ENCODE results near the gene CNOT8.
A peak's percentile ranks its signal among the peaks of the same experiment; 100 is the strongest.

CNOT8 gene

DNA sequence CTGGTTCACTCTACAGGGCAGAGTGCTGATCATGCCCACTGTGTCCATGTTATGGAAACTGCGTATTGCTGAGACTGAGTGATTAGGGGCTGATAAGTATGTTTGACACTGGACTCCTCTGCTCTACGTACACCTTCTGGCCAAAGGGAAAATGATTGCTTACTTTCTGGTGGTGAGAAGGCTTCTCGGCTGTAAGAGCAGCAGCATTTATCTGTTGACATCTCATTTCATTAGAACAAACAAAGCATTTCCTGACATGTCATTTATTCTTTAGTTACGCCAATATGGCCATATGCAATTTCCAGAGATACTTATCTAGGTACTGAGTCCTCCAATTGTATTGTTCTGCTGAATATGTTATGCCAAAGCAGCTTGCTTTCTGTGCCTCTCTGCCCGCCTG, 13.6 kb upstream of the CNOT8 start:
- H3K4me3 ChIP-seq (ENCODE audit: low read depth, low read length) = peak overlapping the region; percentile 34
- TF ChIP-seq, protein P1, sequence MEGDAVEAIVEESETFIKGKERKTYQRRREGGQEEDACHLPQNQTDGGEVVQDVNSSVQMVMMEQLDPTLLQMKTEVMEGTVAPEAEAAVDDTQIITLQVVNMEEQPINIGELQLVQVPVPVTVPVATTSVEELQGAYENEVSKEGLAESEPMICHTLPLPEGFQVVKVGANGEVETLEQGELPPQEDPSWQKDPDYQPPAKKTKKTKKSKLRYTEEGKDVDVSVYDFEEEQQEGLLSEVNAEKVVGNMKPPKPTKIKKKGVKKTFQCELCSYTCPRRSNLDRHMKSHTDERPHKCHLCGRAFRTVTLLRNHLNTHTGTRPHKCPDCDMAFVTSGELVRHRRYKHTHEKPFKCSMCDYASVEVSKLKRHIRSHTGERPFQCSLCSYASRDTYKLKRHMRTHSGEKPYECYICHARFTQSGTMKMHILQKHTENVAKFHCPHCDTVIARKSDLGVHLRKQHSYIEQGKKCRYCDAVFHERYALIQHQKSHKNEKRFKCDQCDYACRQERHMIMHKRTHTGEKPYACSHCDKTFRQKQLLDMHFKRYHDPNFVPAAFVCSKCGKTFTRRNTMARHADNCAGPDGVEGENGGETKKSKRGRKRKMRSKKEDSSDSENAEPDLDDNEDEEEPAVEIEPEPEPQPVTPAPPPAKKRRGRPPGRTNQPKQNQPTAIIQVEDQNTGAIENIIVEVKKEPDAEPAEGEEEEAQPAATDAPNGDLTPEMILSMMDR (IDR thresholded peaks at IDR 0.05) = no peak
- H3K9me3 ChIP-seq (ENCODE audit: control insufficient read depth, low read length) = no peaks in the 10 kb centered on the region
- peaks cover 44% of the 10 kb centered on the region for H3K4me1 ChIP-seq
- no peak overlapping the region for H3K9ac ChIP-seq
- H3K79me2 ChIP-seq = peaks cover 29% of the 10 kb centered on the region
- H2AFZ ChIP-seq = peak overlapping the region; percentile 8
- H3K27ac ChIP-seq = peak overlapping the region; percentile 87
- H3K36me3 ChIP-seq (ENCODE audit: control insufficient read depth, insufficient read depth, low read length) = no peaks in the 10 kb centered on the region
- no peaks in the 10 kb centered on the region for H3K27me3 ChIP-seq (ENCODE audit: control insufficient read depth, insufficient read depth, low read length)
- H3K4me2 ChIP-seq (ENCODE audit: low read length) = peak overlapping the region; percentile 84

DNA sequence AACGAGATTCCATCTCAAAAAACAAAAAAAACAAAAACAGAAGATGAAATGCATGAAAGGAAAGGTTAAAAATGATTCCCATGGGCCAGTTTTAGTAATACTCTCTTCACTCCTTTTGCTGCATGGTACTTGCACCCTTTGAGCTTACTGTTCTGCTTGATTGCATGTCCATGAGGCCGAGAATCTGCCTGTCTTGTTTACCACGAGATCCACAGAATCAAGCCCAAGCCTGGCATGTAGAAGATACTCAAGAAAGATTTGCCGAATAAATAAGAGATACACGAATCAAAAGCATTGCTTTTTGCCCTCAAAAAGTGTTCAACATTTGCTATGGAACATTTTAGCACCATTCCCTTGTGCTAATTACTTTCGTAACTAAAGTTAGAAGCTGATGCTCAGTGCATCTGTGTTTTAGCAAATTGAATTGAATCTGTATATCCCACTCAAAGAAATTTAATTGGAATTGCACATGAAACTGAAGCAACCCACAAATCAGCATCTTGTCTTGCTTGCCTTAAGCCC, 9.1 kb upstream of the CNOT8 start:
- Histone ChIP-seq H3K27me3 (ENCODE audit: control insufficient read depth, insufficient read depth, low read length) (no peaks in the 10 kb centered on the region), H3K79me2 (peaks cover 26% of the 10 kb centered on the region), H3K4me3 (ENCODE audit: low read depth, low read length) (peak overlapping the region; percentile 94), H3K4me1 (peaks cover 36% of the 10 kb centered on the region), H3K36me3 (ENCODE audit: control insufficient read depth, insufficient read depth, low read length) (no peaks in the 10 kb centered on the region), H3K9ac (peak overlapping the region; percentile 9), H2AFZ (no peak overlapping the region), H3K27ac (peak overlapping the region; percentile 87), H3K4me2 (ENCODE audit: low read length) (peak overlapping the region; percentile 83), H3K9me3 (ENCODE audit: control insufficient read depth, low read length) (no peaks in the 10 kb centered on the region)
- TF ChIP-seq, protein P1 (IDR thresholded peaks at IDR 0.05) = no peak

DNA sequence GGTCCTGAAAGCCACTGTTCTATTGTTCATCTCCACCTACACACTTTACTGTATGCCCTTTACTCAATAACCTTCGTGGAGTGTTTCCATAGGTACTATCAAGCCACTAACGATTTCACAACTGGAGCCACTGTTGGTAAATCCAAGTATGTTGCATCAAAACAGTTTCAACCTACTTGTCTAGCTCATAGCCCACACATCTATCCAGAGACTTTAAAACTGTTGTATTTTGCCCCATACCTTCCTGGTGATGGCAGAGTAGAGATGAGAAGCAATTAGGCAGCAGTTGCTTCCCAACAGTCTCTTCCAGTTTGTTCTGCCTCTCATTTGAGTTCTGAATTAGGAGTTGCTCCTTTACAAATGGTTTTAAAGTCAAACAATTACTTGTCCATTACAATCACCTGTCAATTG, 8.6 kb upstream of the CNOT8 start:
- H3K9me3 ChIP-seq (ENCODE audit: control insufficient read depth, low read length) = no peaks in the 10 kb centered on the region
- H3K79me2 ChIP-seq = peaks cover 26% of the 10 kb centered on the region
- H3K4me1 ChIP-seq = peaks cover 34% of the 10 kb centered on the region
- peak overlapping the region; percentile 9 for H3K9ac ChIP-seq
- H3K27me3 ChIP-seq (ENCODE audit: control insufficient read depth, insufficient read depth, low read length) = no peaks in the 10 kb centered on the region
- peak overlapping the region; percentile 83 for H3K4me2 ChIP-seq (ENCODE audit: low read length)
- TF ChIP-seq, protein P1 (IDR thresholded peaks at IDR 0.05) = no peak
- H3K4me3 ChIP-seq (ENCODE audit: low read depth, low read length) = peak overlapping the region; percentile 94
- H3K27ac ChIP-seq = peak overlapping the region; percentile 87
- no peaks in the 10 kb centered on the region for H3K36me3 ChIP-seq (ENCODE audit: control insufficient read depth, insufficient read depth, low read length)
- peak overlapping the region; percentile 68 for H2AFZ ChIP-seq

DNA sequence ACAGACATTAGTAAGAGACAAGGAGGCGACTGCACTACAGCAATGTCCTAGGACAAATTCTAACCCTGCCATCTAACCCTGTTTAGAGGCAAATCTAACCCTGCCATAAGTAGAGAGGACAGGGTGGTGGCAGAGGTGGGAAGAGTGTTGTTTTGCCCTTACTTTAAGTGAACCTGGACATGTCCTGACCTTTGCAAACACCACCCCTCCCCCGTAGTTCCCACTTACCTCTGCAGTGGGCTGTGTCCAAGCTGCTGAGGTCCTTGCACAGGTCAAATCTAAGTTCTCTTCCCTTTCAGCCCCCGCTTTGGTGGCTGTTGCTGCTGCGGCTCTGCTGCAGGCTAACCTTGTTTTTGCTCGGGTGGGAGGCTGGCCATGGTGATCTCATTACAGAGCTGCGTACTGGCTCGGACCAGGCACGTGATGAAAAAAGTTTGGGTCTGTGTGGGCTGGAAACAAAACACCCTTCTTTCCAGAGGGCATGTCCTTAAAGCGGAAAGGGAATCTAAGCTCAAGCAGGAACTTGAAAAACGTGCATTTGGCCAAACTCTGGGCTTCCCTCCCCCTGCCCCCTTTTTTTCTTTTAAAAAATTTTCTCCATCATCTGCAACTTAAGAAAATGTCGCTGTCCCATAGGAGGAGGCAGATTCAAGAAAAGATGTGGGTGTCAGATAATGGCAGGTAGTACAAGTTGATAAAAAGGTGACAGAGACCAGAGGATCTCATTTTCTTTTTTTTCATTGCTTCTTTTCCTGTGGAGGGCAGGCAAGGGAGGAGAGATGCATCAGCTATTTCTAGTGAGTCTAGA, 8.0 kb upstream of the CNOT8 start, which contains the start of gene FAXDC2:
Gene FAXDC2 (minus strand): TSS at position 349 of the 808 bp plus-strand sequence. CDS start 12,425 bp downstream, outside the sequence.
- H3K79me2 ChIP-seq = peaks cover 26% of the 10 kb centered on the region
- H3K4me1 ChIP-seq = peaks cover 29% of the 10 kb centered on the region
- peak within 1 kb of the TSS; percentile 83 for H3K4me2 ChIP-seq (ENCODE audit: low read length)
- peak within 1 kb of the TSS; percentile 9 for H3K9ac ChIP-seq
- no peaks in the 10 kb centered on the region for H3K27me3 ChIP-seq (ENCODE audit: control insufficient read depth, insufficient read depth, low read length)
- H3K4me3 ChIP-seq (ENCODE audit: low read depth, low read length) = peak within 1 kb of the TSS; percentile 94
- no peaks in the 10 kb centered on the region for H3K9me3 ChIP-seq (ENCODE audit: control insufficient read depth, low read length)
- TF ChIP-seq, protein P1 (IDR thresholded peaks at IDR 0.05) = no peak
- peak within 1 kb of the TSS; percentile 68 for H2AFZ ChIP-seq
- no peaks in the 10 kb centered on the region for H3K36me3 ChIP-seq (ENCODE audit: control insufficient read depth, insufficient read depth, low read length)
- H3K27ac ChIP-seq = peak within 1 kb of the TSS; percentile 87

Data from parathyroid adenoma (tissue), 2 donors.